ENCODE data around the gene EVI5L. TPM values are rescaled to one million over a fixed set of nuclear protein-coding genes. Genes with fewer than 3 reads are reported as not detected.
A peak's percentile ranks its signal among the peaks of the same experiment; 100 is the strongest.

The EVI5L gene
- total and polyA plus RNA-seq, 3 experiments from 2014 or later = 2.9 to 7.4 (median 6.7) TPM

- peaks cover 17% of the 10 kb centered on the region for H3K4me1 ChIP-seq (ENCODE audit: insufficient read depth, low read length)
- POLR2A ChIA-PET = interaction anchor here (1.0 kb wide), 1 partner anchor 25 kb away, joined by 4 read pairs; no protein-coding TSS in a partner anchor
Measured at GRCh38 chr19:7830272-7830771, 304 bp downstream of the EVI5L start.

GRCh38 chr19:7830823-7831222, 805 bp downstream of the EVI5L start:
- peak overlapping the region in 3 of 8 donors; percentile 67 to 83 (median 72) for H3K27ac Mint-ChIP-seq

More at GRCh38 chr19:7830272-7830771, 304 bp downstream of the EVI5L start:
- Mint-ChIP-seq H3K9me3 (no peaks in the 10 kb centered on the region), H3K4me3 (peak overlapping the region in 6 of 7 donors; percentile 79 to 89 (median 84)), H3K36me3 (no peaks in the 10 kb centered on the region), H3K27ac (peak overlapping the region in 1 of 8 donors; percentile 65), H3K4me1 (peaks cover 13 to 28% (median 23%) of the 10 kb centered on the region in 3 donors), H3K27me3 (no peaks in the 10 kb centered on the region)
- Histone ChIP-seq H3K4me3 (ENCODE audit: low read length) (peak overlapping the region; percentile 26), H3K27me3 (ENCODE audit: insufficient read depth, low read length, poor library complexity, severe bottlenecking) (no peaks in the 10 kb centered on the region), H3K36me3 (ENCODE audit: insufficient read depth, low read length) (no peaks in the 10 kb centered on the region), H3K27ac (ENCODE audit: low read depth, low read length) (peak overlapping the region; percentile 9), H3K9me3 (ENCODE audit: low read length) (no peaks in the 10 kb centered on the region)
- peak in 1 of 5 donors; percentile 59 for DNase-seq
- CTCF ChIA-PET = interaction anchor here (2.1 kb wide), 1 partner anchor 39 kb away, joined by 10 read pairs; no protein-coding TSS in a partner anchor

GRCh38 chr19:7831452-7831851, 1.4 kb downstream of the EVI5L start:
- Mint-ChIP-seq H3K4me1 (peaks cover 13 to 28% (median 23%) of the 10 kb centered on the region in 3 donors), H3K4me3 (peak overlapping the region in 6 of 7 donors; percentile 78 to 89 (median 84)), H3K36me3 (no peaks in the 10 kb centered on the region), H3K9me3 (no peaks in the 10 kb centered on the region), H3K27ac (peak overlapping the region in 2 of 8 donors; percentile 21 to 78), H3K27me3 (no peaks in the 10 kb centered on the region)
- H3K36me3 ChIP-seq (ENCODE audit: insufficient read depth, low read length) = no peaks in the 10 kb centered on the region
- no peaks in the 10 kb centered on the region for H3K9me3 ChIP-seq (ENCODE audit: low read length)
- DNase-seq = no peak
- no peak overlapping the region for H3K27ac ChIP-seq (ENCODE audit: low read depth, low read length)
- ChIA-PET POLR2A (no interaction called here), CTCF (interaction anchor here (2.1 kb wide), 1 partner anchor 38 kb away, joined by 10 read pairs; no protein-coding TSS in a partner anchor)
- no peaks in the 10 kb centered on the region for H3K27me3 ChIP-seq (ENCODE audit: insufficient read depth, low read length, poor library complexity, severe bottlenecking)
- no peak overlapping the region for H3K4me3 ChIP-seq (ENCODE audit: low read length)
- peaks cover 17% of the 10 kb centered on the region for H3K4me1 ChIP-seq (ENCODE audit: insufficient read depth, low read length)

More at GRCh38 chr19:7830823-7831222, 805 bp downstream of the EVI5L start:
- no peak for DNase-seq
- Mint-ChIP-seq H3K27me3 (no peaks in the 10 kb centered on the region), H3K36me3 (no peaks in the 10 kb centered on the region), H3K4me3 (peak overlapping the region; percentile 77 to 89 (median 83)), H3K4me1 (peaks cover 13 to 28% (median 23%) of the 10 kb centered on the region in 3 donors), H3K9me3 (no peaks in the 10 kb centered on the region)
- H3K4me1 ChIP-seq (ENCODE audit: insufficient read depth, low read length) = peaks cover 17% of the 10 kb centered on the region
- H3K4me3 ChIP-seq (ENCODE audit: low read length) = peak overlapping the region; percentile 26
- CTCF ChIA-PET = interaction anchor here (2.1 kb wide), 1 partner anchor 38 kb away, joined by 10 read pairs; no protein-coding TSS in a partner anchor
- no peaks in the 10 kb centered on the region for H3K9me3 ChIP-seq (ENCODE audit: low read length)
- peak overlapping the region; percentile 9 for H3K27ac ChIP-seq (ENCODE audit: low read depth, low read length)
- POLR2A ChIA-PET = interaction anchor here (1.0 kb wide), 1 partner anchor 25 kb away, joined by 4 read pairs; no protein-coding TSS in a partner anchor
- no peaks in the 10 kb centered on the region for H3K36me3 ChIP-seq (ENCODE audit: insufficient read depth, low read length)
- H3K27me3 ChIP-seq (ENCODE audit: insufficient read depth, low read length, poor library complexity, severe bottlenecking) = no peaks in the 10 kb centered on the region

- Histone ChIP-seq H3K27me3 (ENCODE audit: insufficient read depth, low read length, poor library complexity, severe bottlenecking) (no peaks in the 10 kb centered on the region), H3K27ac (ENCODE audit: low read depth, low read length) (no peak overlapping the region), H3K9me3 (ENCODE audit: low read length) (no peaks in the 10 kb centered on the region), H3K4me1 (ENCODE audit: insufficient read depth, low read length) (peaks cover 17% of the 10 kb centered on the region), H3K36me3 (ENCODE audit: insufficient read depth, low read length) (no peaks in the 10 kb centered on the region), H3K4me3 (ENCODE audit: low read length) (no peak overlapping the region)
- no peaks in the 10 kb centered on the region for H3K36me3 Mint-ChIP-seq
- H3K27me3 Mint-ChIP-seq = no peaks in the 10 kb centered on the region
- peaks cover 13 to 28% (median 23%) of the 10 kb centered on the region in 3 donors for H3K4me1 Mint-ChIP-seq
- H3K4me3 Mint-ChIP-seq = peak overlapping the region in 6 of 7 donors; percentile 44 to 87 (median 82)
- no peak for DNase-seq
- CTCF ChIA-PET = interaction anchor here (2.1 kb wide), 1 partner anchor 37 kb away, joined by 10 read pairs; no protein-coding TSS in a partner anchor
- POLR2A ChIA-PET = no interaction called here
- H3K27ac Mint-ChIP-seq = no peak overlapping the region
- H3K9me3 Mint-ChIP-seq = no peaks in the 10 kb centered on the region
Measured at GRCh38 chr19:7832009-7832408, 2.0 kb downstream of the EVI5L start.

GRCh38 chr19:7832781-7833180, 2.8 kb downstream of the EVI5L start:
- Mint-ChIP-seq H3K27me3 (no peaks in the 10 kb centered on the region), H3K36me3 (no peaks in the 10 kb centered on the region), H3K9me3 (no peaks in the 10 kb centered on the region), H3K4me3 (peak overlapping the region in 3 of 7 donors; percentile 14 to 44 (median 20)), H3K4me1 (peaks cover 13 to 28% (median 23%) of the 10 kb centered on the region in 3 donors), H3K27ac (no peak overlapping the region)
- H3K36me3 ChIP-seq (ENCODE audit: insufficient read depth, low read length) = no peaks in the 10 kb centered on the region
- POLR2A ChIA-PET = no interaction called here
- H3K4me3 ChIP-seq (ENCODE audit: low read length) = no peak overlapping the region
- no peaks in the 10 kb centered on the region for H3K9me3 ChIP-seq (ENCODE audit: low read length)
- CTCF ChIA-PET = no interaction called here
- DNase-seq = no peak
- no peaks in the 10 kb centered on the region for H3K27me3 ChIP-seq (ENCODE audit: insufficient read depth, low read length, poor library complexity, severe bottlenecking)
- H3K27ac ChIP-seq (ENCODE audit: low read depth, low read length) = no peak overlapping the region
- H3K4me1 ChIP-seq (ENCODE audit: insufficient read depth, low read length) = peaks cover 17% of the 10 kb centered on the region

- no peaks in the 10 kb centered on the region for H3K27me3 ChIP-seq (ENCODE audit: insufficient read depth, low read length, poor library complexity, severe bottlenecking)
- H3K4me3 ChIP-seq (ENCODE audit: low read length) = no peak overlapping the region
- no peak overlapping the region for H3K27ac ChIP-seq (ENCODE audit: low read depth, low read length)
- H3K36me3 Mint-ChIP-seq = peaks cover 0 to under 1% (median 0%) of the 10 kb centered on the region in 3 donors
- peaks cover 13 to 28% (median 23%) of the 10 kb centered on the region in 3 donors for H3K4me1 Mint-ChIP-seq
- ChIA-PET CTCF (no interaction called here), POLR2A (no interaction called here)
- H3K9me3 Mint-ChIP-seq = no peaks in the 10 kb centered on the region
- no peaks in the 10 kb centered on the region for H3K36me3 ChIP-seq (ENCODE audit: insufficient read depth, low read length)
- DNase-seq = no peak
- peaks cover 16% of the 10 kb centered on the region for H3K4me1 ChIP-seq (ENCODE audit: insufficient read depth, low read length)
- peak overlapping the region in 1 of 7 donors; percentile 44 for H3K4me3 Mint-ChIP-seq
- no peaks in the 10 kb centered on the region for H3K27me3 Mint-ChIP-seq
- H3K27ac Mint-ChIP-seq = peak overlapping the region in 1 of 8 donors; percentile 71
- no peaks in the 10 kb centered on the region for H3K9me3 ChIP-seq (ENCODE audit: low read length)
Measured at GRCh38 chr19:7833225-7834099, 3.4 kb downstream of the EVI5L start.

- CTCF ChIA-PET = interaction anchor here (1.0 kb wide), 1 partner anchor 13 kb away, joined by 3 read pairs; no protein-coding TSS in a partner anchor
- POLR2A ChIA-PET = no interaction called here
- H3K4me3 Mint-ChIP-seq = no peak overlapping the region
- H3K27me3 Mint-ChIP-seq = no peaks in the 10 kb centered on the region
- H3K27ac Mint-ChIP-seq = no peak overlapping the region
- no peaks in the 10 kb centered on the region for H3K4me1 Mint-ChIP-seq
- DNase-seq = no peak
- no peaks in the 10 kb centered on the region for H3K9me3 Mint-ChIP-seq
- H3K27me3 ChIP-seq (ENCODE audit: insufficient read depth, low read length, poor library complexity, severe bottlenecking) = no peaks in the 10 kb centered on the region
- peaks cover 0 to 2% (median 0%) of the 10 kb centered on the region in 3 donors for H3K36me3 Mint-ChIP-seq
- H3K27ac ChIP-seq (ENCODE audit: low read depth, low read length) = no peak overlapping the region
- H3K4me3 ChIP-seq (ENCODE audit: low read length) = no peak overlapping the region
- H3K36me3 ChIP-seq (ENCODE audit: insufficient read depth, low read length) = no peaks in the 10 kb centered on the region
- H3K4me1 ChIP-seq (ENCODE audit: insufficient read depth, low read length) = no peaks in the 10 kb centered on the region
- H3K9me3 ChIP-seq (ENCODE audit: low read length) = no peaks in the 10 kb centered on the region
Measured at GRCh38 chr19:7839476-7839875, 9.5 kb downstream of the EVI5L start.

- no peak overlapping the region for H3K27ac ChIP-seq (ENCODE audit: low read depth, low read length)
- Mint-ChIP-seq H3K27me3 (no peaks in the 10 kb centered on the region), H3K4me1 (no peaks in the 10 kb centered on the region), H3K27ac (no peak overlapping the region), H3K4me3 (no peak overlapping the region), H3K36me3 (peaks cover 0 to 2% (median 0%) of the 10 kb centered on the region in 3 donors), H3K9me3 (no peaks in the 10 kb centered on the region)
- no peak for DNase-seq
- H3K4me3 ChIP-seq (ENCODE audit: low read length) = no peak overlapping the region
- ChIA-PET POLR2A (no interaction called here), CTCF (no interaction called here)
- H3K4me1 ChIP-seq (ENCODE audit: insufficient read depth, low read length) = no peaks in the 10 kb centered on the region
- H3K9me3 ChIP-seq (ENCODE audit: low read length) = no peaks in the 10 kb centered on the region
- no peaks in the 10 kb centered on the region for H3K36me3 ChIP-seq (ENCODE audit: insufficient read depth, low read length)
- no peaks in the 10 kb centered on the region for H3K27me3 ChIP-seq (ENCODE audit: insufficient read depth, low read length, poor library complexity, severe bottlenecking)
Measured at GRCh38 chr19:7840629-7841028, 10.6 kb downstream of the EVI5L start.

Measured in CD8-positive, alpha-beta memory T cell (primary cell).